WTC11 (cell line): ENCODE data around the gene ADAMTS10.

ENCODE experiments used
- MAX ChIP-seq: sonication (generic); formaldehyde crosslinking; IDR thresholded peaks from 2 replicates; pipeline ENCODE4 v1.8.0; 2022; ENCODE audit warnings: mild to moderate bottlenecking, missing genetic modification reagents
- SP1 ChIP-seq: sonication (generic); formaldehyde crosslinking; conservative IDR thresholded peaks from 2 replicates; pipeline ENCODE4 v1.8.1; 2022; ENCODE audit warnings: missing genetic modification reagents
- TP53 ChIP-seq: sonication (generic); formaldehyde crosslinking; IDR thresholded peaks from 2 replicates; pipeline ENCODE4 v1.8.1; 2023; ENCODE audit warnings: mild to moderate bottlenecking, missing genetic modification reagents
- TF ChIP-seq, protein P1 (sequence below): fragments of 200-600 bp; IDR thresholded peaks from 2 replicates; pipeline ENCODE4 v1.8.0; 2022; ENCODE audit warnings: antibody characterized with exemption

GRCh38 chr19:8657869-8658268, 47.4 kb upstream of the ADAMTS10 start:
- TF ChIP-seq, protein P1, sequence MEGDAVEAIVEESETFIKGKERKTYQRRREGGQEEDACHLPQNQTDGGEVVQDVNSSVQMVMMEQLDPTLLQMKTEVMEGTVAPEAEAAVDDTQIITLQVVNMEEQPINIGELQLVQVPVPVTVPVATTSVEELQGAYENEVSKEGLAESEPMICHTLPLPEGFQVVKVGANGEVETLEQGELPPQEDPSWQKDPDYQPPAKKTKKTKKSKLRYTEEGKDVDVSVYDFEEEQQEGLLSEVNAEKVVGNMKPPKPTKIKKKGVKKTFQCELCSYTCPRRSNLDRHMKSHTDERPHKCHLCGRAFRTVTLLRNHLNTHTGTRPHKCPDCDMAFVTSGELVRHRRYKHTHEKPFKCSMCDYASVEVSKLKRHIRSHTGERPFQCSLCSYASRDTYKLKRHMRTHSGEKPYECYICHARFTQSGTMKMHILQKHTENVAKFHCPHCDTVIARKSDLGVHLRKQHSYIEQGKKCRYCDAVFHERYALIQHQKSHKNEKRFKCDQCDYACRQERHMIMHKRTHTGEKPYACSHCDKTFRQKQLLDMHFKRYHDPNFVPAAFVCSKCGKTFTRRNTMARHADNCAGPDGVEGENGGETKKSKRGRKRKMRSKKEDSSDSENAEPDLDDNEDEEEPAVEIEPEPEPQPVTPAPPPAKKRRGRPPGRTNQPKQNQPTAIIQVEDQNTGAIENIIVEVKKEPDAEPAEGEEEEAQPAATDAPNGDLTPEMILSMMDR, result no peak
- TF ChIP-seq SP1 (CRISPR knock-in tag) (no peak), TP53 (no peak), MAX (no peak)
